LNCAP (cell line): Measurements from ENCODE around the gene CHPF2.

Source experiments
- TF ChIP-seq, protein P1 (sequence below): fragments of 450-650 bp; IDR thresholded peaks from 2 replicates; pipeline ENCODE4 v1.5.1; 2017; ENCODE audit warnings: mild to moderate bottlenecking

Gene CHPF2

DNA sequence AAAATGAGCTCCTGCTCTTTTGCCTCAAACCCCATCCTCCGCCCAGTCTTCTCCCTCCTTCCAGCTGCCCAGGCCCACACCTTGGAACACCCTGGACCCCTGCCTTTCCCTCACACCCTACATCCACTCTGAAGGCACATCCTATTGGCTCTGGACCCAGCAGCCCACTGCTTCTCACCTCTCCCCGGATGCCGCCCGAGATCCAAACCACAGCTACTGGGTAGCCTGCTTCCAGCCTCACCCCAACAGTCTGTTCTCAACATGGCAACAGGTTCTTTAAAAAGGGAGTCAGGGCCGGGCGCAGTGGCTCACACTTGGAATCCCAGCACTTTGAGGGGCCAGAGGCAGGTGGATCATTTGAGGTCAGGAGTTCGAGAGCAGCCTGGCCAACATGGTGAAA, 25.7 kb downstream of the CHPF2 start:
- TF ChIP-seq, protein P1, sequence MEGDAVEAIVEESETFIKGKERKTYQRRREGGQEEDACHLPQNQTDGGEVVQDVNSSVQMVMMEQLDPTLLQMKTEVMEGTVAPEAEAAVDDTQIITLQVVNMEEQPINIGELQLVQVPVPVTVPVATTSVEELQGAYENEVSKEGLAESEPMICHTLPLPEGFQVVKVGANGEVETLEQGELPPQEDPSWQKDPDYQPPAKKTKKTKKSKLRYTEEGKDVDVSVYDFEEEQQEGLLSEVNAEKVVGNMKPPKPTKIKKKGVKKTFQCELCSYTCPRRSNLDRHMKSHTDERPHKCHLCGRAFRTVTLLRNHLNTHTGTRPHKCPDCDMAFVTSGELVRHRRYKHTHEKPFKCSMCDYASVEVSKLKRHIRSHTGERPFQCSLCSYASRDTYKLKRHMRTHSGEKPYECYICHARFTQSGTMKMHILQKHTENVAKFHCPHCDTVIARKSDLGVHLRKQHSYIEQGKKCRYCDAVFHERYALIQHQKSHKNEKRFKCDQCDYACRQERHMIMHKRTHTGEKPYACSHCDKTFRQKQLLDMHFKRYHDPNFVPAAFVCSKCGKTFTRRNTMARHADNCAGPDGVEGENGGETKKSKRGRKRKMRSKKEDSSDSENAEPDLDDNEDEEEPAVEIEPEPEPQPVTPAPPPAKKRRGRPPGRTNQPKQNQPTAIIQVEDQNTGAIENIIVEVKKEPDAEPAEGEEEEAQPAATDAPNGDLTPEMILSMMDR: no peak

DNA sequence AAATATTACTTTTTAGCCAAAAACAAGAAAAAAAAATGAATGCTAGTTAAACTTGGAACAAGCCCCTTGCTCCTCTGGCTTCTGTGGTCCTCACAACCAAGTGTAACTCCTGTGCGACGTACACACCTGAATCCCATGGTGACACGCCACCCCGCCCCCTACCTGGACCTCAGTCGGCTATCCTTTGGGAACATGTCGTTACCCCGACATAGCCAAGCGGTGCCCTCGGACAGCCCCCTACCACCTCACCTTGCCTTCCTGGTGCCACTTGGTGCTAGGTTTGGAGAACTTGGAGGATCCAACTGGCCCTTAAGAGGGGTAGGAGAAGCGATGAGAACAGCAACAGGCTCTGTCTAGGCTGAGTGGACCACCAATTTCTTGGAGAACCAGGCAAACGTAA, 28.2 kb downstream of the CHPF2 start:
- TF ChIP-seq, protein P1: no peak

DNA sequence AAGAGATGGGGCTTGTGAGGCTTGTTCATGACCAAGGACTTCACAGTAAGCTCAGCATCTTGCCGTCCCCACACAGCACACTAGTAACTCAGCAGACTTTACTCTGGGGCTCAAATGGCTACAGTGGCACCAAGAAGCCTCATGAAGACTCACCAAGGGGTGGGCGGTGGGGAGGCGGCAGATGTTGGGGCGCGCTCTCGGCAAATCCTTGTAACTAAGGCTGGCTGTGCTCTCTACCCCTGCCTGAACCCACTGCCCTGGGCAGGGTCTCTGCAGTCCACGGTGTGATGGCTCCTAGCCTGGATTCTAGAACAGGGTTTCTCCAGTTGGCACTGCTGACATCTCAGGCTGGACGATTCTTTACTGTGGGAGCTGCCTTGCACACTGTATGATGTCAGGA, 28.6 kb downstream of the CHPF2 start:
- TF ChIP-seq, protein P1: no peak

DNA sequence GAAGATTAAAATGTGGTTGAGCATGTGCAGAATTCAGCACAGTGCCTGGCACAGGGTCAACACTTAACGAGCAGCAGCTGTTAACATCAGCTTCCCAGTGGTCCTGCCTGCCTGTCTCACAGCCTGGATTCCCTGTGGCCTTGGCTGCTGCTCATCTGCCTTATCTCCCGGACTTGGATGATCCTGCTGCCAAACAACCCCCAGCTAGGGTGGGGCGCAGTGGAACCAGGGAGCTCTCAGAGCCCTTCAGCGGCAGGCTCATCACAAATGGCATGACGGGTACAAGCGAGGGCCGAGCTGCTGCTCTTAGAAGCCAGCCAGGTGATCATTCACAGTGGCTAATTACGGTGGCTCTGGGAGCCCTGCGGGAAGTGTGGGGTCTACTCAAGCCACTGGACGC, 29.2 kb downstream of the CHPF2 start:
- TF ChIP-seq, protein P1: no peak

DNA sequence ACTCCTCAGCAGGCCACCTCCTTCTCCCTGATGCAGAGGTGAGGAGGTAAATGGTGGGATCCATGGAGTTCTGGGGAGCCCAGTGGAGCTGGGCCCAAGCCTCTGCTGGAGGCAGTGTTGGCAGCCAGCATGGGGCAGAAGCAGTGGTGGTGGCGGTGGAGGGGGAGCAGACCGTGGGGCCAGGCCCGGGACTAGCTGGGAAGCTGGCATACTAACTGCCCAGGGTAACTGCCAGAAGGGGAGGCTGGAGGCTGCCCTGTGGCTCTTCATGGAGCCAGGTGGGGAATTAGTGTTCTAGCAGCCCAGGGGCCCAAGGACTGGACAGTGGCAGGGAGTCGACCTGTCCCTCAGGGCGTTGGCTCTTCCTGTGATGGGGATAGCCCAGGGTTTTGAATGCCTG, 32.3 kb downstream of the CHPF2 start:
- TF ChIP-seq, protein P1: no peak

DNA sequence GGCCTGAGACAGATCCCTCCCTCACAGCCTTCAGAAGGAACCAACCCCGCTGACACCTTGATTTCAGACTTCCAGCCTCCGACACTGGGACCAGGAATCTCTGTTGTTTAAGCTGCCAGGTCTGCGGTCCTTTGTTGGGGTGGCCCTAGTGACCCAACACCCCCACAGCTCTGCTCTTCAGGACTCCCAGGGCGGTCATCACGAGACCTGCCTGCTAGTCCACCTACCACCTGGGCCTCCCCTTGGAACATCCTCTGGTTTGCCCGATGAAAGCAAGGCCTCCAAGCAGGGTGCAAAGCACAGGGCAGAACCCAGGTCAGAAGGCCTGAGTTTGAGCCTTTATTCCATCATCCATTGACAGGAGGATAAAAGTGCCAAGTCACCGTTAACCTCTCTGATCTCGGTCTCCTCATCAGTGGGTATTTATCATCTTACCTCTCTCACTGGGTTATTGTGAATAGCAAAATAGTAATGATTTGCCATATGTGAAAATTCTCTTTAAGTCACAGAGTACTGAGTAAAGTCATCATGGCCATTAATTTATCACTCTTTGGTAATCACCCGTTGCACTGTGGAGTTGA, 33.2 kb downstream of the CHPF2 start:
- TF ChIP-seq, protein P1: no peak

DNA sequence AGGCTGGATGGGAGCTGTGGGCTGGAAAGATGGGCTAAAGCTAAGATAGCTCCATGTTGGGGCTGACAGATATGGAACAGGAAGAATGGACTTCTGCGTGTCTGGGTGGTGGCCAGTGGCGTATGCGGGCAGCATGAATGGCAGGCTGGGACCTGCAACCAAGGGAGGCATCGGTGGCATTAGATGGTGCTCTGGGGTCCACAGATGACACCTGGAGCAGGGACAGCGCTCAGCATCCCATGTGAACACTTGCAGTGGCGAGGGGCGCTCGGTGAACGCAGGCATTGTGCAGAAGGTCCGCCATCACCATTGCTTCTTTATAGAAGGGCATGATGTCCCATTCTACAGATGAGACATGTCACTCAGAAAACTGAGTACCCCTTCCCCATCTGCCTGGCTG, 37.2 kb downstream of the CHPF2 start:
- TF ChIP-seq, protein P1: no peak
